ENCODE measurements around the gene PTPN4.
A peak's percentile ranks its signal among the peaks of the same experiment; 100 is the strongest.

The PTPN4 gene

GRCh38 chr2:119809339-119810048 lies 49.8 kb downstream of the PTPN4 start:
- FAIRE-seq, result peak; percentile 28

- FAIRE-seq, result no peak
Measured at GRCh38 chr2:119810049-119810630, 50.4 kb downstream of the PTPN4 start.

GRCh38 chr2:119814216-119814615 lies 54.5 kb downstream of the PTPN4 start:
- no peak for FAIRE-seq

GRCh38 chr2:119818792-119819191 lies 59.1 kb downstream of the PTPN4 start:
- FAIRE-seq, result no peak

- FAIRE-seq, result no peak
Measured at GRCh38 chr2:119819846-119820245, 60.1 kb downstream of the PTPN4 start.

GRCh38 chr2:119820275-119820674 lies 60.6 kb downstream of the PTPN4 start:
- FAIRE-seq, result no peak

GRCh38 chr2:119821266-119821665 lies 61.5 kb downstream of the PTPN4 start:
- FAIRE-seq, result no peak

GRCh38 chr2:119823734-119824334 lies 64.1 kb downstream of the PTPN4 start:
- no peak for FAIRE-seq

GRCh38 chr2:119826370-119826961 lies 66.7 kb downstream of the PTPN4 start:
- FAIRE-seq, result no peak

GRCh38 chr2:119827866-119828507 lies 68.3 kb downstream of the PTPN4 start:
- no peak for FAIRE-seq

- no peak for FAIRE-seq
Measured at GRCh38 chr2:119836455-119837142, 76.9 kb downstream of the PTPN4 start.

- FAIRE-seq, result no peak
Measured at GRCh38 chr2:119837350-119837749, 77.6 kb downstream of the PTPN4 start.

GRCh38 chr2:119837759-119838158 lies 78.0 kb downstream of the PTPN4 start:
- no peak for FAIRE-seq

- FAIRE-seq, result no peak
Measured at GRCh38 chr2:119838179-119838578, 78.5 kb downstream of the PTPN4 start.

- FAIRE-seq, result no peak
Measured at GRCh38 chr2:119841550-119841949, 81.8 kb downstream of the PTPN4 start.

GRCh38 chr2:119846021-119846420 lies 86.3 kb downstream of the PTPN4 start:
- no peak for FAIRE-seq

- FAIRE-seq, result no peak
Measured at GRCh38 chr2:119849838-119850565, 90.3 kb downstream of the PTPN4 start.

GRCh38 chr2:119852214-119852613 lies 92.5 kb downstream of the PTPN4 start:
- no peak for FAIRE-seq

GRCh38 chr2:119853777-119854399 lies 94.2 kb downstream of the PTPN4 start:
- no peak for FAIRE-seq

GRCh38 chr2:119856469-119856901 lies 96.8 kb downstream of the PTPN4 start:
- FAIRE-seq, result no peak

GRCh38 chr2:119857742-119858141 lies 98.0 kb downstream of the PTPN4 start:
- no peak for FAIRE-seq
